K562 (cell line): ENCODE results near the gene GXYLT2. TPM values are rescaled to one million over a fixed set of nuclear protein-coding genes. Genes with fewer than 3 reads are reported as not detected.

Source experiments
- CREM ChIP-seq: IDR thresholded peaks from 2 replicates; pipeline ENCODE4 v1.6.1; 2014; ENCODE audit warnings: antibody characterized with exemption, low read depth
- CSDE1 ChIP-seq, 2 experiments: fragments of 450-650 bp; IDR thresholded peaks; 2 replicates each; pipeline ENCODE4 v1.6.1; 2016; ENCODE audit warnings: mild to moderate bottlenecking in 1 of 2
- E2F1 ChIP-seq: sonication (generic); formaldehyde crosslinking; IDR thresholded peaks from 2 replicates; pipeline ENCODE4 v1.8.1; 2023; ENCODE audit warnings: mild to moderate bottlenecking, missing genetic modification reagents, moderate library complexity
- E2F4 ChIP-seq: sonication (generic); formaldehyde crosslinking; IDR thresholded peaks from 2 replicates; pipeline ENCODE4 v1.8.0; 2022; ENCODE audit warnings: mild to moderate bottlenecking, low read depth, missing genetic modification reagents
- ELF1 ChIP-seq: fragments of 200-800 bp; sonication (Bioruptor generic); IDR thresholded peaks from 2 replicates; pipeline ENCODE4 v1.6.1; 2016; ENCODE audit warnings: missing genetic modification characterization, missing compliant biosample characterization
- ETV6 ChIP-seq, 3 experiments: fragments of 150-350 bp in 1 of 3; sonication (generic) in 1 of 3; formaldehyde crosslinking in 1 of 3; IDR thresholded peaks; 2 replicates each; pipeline versions ENCODE4 v1.6.1 to v1.8.0; 2014 to 2022; ENCODE audit warnings: borderline replicate concordance in 2 of 3, low read depth in 2 of 3, antibody characterized with exemption in 1 of 3, low read length in 1 of 3, mild to moderate bottlenecking in 1 of 3, missing genetic modification reagents in 1 of 3
- HNRNPLL ChIP-seq: fragments of 200-400 bp; formaldehyde crosslinking; IDR thresholded peaks from 2 replicates; pipeline ENCODE4 v1.6.1; 2017; ENCODE audit warnings: low read length, low read depth, mild to moderate bottlenecking; ENCODE audit not compliant: poor library complexity, severe bottlenecking
- KDM5B ChIP-seq: fragments of 200-600 bp; sonication (generic); IDR thresholded peaks from 2 replicates; pipeline ENCODE4 v1.6.1; 2012; ENCODE audit warnings: low read depth, mild to moderate bottlenecking, moderate library complexity, low read length, control low read depth, inconsistent platforms; ENCODE audit not compliant: insufficient replicate concordance
- MXI1 ChIP-seq: IDR thresholded peaks from 2 replicates; pipeline ENCODE4 v1.6.1; 2011; ENCODE audit warnings: low read depth, mild to moderate bottlenecking, improper control_type of control experiment, low read length
- NCOA6 ChIP-seq: fragments of 450-650 bp; IDR thresholded peaks from 2 replicates; pipeline ENCODE4 v1.6.1; 2017; ENCODE audit warnings: mild to moderate bottlenecking
- POLR2B ChIP-seq: fragments of 450-650 bp; IDR thresholded peaks from 2 replicates; pipeline ENCODE4 v1.6.1; 2018; ENCODE audit warnings: low read depth; ENCODE audit not compliant: partially characterized antibody
- RBM22 ChIP-seq: fragments of 200-400 bp; formaldehyde crosslinking; IDR thresholded peaks from 2 replicates; pipeline ENCODE4 v1.6.1; 2018; ENCODE audit warnings: low read length, low read depth; ENCODE audit not compliant: poor library complexity, severe bottlenecking
- TFAP4 ChIP-seq: sonication (generic); formaldehyde crosslinking; IDR thresholded peaks from 2 replicates; pipeline ENCODE4 v1.8.0; 2022; ENCODE audit warnings: missing genetic modification reagents, mild to moderate bottlenecking, moderate library complexity, borderline replicate concordance
- ZNF165 ChIP-seq: fragments of 250-450 bp; sonication (Bioruptor Pico); IDR thresholded peaks from 2 replicates; pipeline ENCODE4 v1.4.0; 2020; ENCODE audit warnings: borderline replicate concordance
- polyA plus RNA-seq, 8 experiments: library from polyadenylated mRNA; depleted of rRNA in 4 of 8; stranded (reverse) in 5 of 8; unstranded in 3 of 8; fragments of >200 nt; fragmentation: Nextera tagmentation in 2 of 8; fragmentation: Illumina TruSeq in 1 of 8; extraction: Ambion mirVana in 2 of 8; extraction: Trizol in 1 of 8; gene quantifications; 2 replicates each; pipeline versions ENCODE4 v1.2.1 to v1.2.3, GENCODE V29; 2011 to 2014; ENCODE audit warnings: inconsistent platforms in 1 of 8, missing spikeins in 1 of 8
- total RNA-seq, 7 experiments: library from RNA; depleted of rRNA in 6 of 7; stranded (reverse); fragments of >200 nt in 6 of 7; fragmentation: Illumina TruSeq in 2 of 7; extraction: Trizol in 2 of 7; gene quantifications; 2 replicates each; pipeline versions ENCODE4 v1.2.1 to v1.2.3, GENCODE V29; 2011 to 2021; ENCODE audit warnings: low replicate concordance in 1 of 7
- TF ChIP-seq, protein P1 (sequence below): sonication (generic); formaldehyde crosslinking; IDR thresholded peaks from 2 replicates; pipeline ENCODE4 v1.8.0; 2022; ENCODE audit warnings: mild to moderate bottlenecking, missing genetic modification reagents
- TF ChIP-seq, protein P2 (sequence below): sonication (generic); formaldehyde crosslinking; IDR thresholded peaks from 2 replicates; pipeline ENCODE4 v1.8.1; 2023; ENCODE audit warnings: mild to moderate bottlenecking, missing genetic modification reagents
- TF ChIP-seq, protein P3 (sequence below): sonication (generic); IDR thresholded peaks from 2 replicates; pipeline ENCODE4 v1.6.1; 2016

The GXYLT2 gene
- total and polyA plus RNA-seq, 9 of the 15 experiments (the other 6 are each of a cell fraction or from before 2014, with no cell fraction given), result 0.71 to 6.0 (median 3.3) TPM

DNA sequence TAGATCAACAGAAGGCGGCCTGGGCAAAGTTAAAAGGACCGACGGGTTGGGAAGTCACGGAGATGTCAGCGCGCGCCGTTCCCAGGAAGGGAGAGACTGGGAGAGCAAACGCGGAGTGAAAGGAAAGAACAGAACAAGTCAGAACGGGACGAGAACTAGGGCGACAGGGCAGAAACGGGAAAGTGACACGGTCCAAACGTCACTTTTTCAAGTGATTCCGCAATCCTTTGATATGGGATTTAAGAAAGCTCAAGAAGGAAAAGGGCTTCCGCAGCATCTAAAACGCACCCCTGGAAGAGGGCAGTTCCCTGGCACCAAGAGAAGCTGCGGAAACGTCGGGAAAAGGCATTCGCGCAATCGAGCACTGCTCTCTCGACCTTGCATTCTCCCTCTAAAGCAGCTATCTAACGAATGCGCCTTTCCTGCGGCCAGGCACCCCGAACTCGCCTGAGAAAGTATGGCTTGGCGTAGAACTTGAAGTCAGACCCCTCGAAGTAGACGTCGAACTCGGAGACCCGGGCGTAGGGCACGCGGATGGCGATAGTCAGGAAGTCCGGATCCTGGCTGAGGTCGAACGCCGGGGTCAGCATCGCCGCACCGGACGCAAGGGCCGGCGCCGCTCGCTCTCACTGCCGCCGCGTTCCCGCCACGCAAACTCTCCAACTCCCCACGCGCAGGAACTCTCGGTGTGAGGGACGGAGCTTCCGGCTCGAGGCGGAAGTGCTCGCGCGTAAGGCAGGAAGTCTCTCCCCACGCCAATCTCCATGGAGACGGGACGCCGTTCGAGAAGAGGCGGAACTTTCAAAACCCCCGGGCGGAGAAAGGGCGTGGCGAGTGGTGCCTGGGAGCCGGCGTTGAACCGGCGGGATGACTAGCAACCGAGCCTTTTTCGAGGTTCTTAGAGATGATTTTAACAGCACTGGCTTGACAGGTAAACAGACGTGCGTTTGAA is 39.8 kb upstream of the GXYLT2 start, which contains the start of gene SHQ1 (continued):
- TF ChIP-seq POLR2B (peak; percentile 18), TFAP4 (CRISPR knock-in tag) (peak; percentile 64; the same call in 1 of the 2 replicates), E2F1 (CRISPR knock-in tag) (peak; percentile 79; the same call in 1 of the 2 replicates), E2F4 (peak; percentile 94; the same call in 1 of the 2 replicates), NCOA6 (peak; percentile 55), ETV6 (IDR thresholded peaks at IDR 0.05; ENCODE audit: borderline replicate concordance in 1 of 2, low read depth in 2 of 2, low read length in 1 of 2) (peak; percentile 70 to 78; a peak in 3 of 4 replicates), ETV6 (CRISPR knock-in tag; IDR thresholded peaks at IDR 0.05; ENCODE audit: borderline replicate concordance) (peak; percentile 37; the same call in 1 of the 2 replicates), HNRNPLL (peak; percentile 80), CREM (peak; percentile 68), ELF1 (tag) (peak; percentile 92), RBM22 (peak; percentile 54), KDM5B (peak; percentile 52), ZNF165 (no peak), MXI1 (peak; percentile 81; the same call in 1 of the 2 replicates), CSDE1 (IDR thresholded peaks at IDR 0.05) (0 out of 4 replicates have a peak, but pooled peaks of 1 of the 2 experiments have one; percentile 48)
- TF ChIP-seq, protein P1, sequence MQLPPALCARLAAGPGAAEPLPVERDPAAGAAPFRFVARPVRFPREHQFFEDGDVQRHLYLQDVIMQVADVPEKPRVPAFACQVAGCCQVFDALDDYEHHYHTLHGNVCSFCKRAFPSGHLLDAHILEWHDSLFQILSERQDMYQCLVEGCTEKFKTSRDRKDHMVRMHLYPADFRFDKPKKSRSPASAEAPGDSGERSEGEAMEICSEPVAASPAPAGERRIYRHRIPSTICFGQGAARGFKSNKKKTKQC (CRISPR knock-in tag), result peak; percentile 90
- TF ChIP-seq, protein P2, sequence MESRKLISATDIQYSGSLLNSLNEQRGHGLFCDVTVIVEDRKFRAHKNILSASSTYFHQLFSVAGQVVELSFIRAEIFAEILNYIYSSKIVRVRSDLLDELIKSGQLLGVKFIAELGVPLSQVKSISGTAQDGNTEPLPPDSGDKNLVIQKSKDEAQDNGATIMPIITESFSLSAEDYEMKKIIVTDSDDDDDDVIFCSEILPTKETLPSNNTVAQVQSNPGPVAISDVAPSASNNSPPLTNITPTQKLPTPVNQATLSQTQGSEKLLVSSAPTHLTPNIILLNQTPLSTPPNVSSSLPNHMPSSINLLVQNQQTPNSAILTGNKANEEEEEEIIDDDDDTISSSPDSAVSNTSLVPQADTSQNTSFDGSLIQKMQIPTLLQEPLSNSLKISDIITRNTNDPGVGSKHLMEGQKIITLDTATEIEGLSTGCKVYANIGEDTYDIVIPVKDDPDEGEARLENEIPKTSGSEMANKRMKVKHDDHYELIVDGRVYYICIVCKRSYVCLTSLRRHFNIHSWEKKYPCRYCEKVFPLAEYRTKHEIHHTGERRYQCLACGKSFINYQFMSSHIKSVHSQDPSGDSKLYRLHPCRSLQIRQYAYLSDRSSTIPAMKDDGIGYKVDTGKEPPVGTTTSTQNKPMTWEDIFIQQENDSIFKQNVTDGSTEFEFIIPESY, result 0 out of 2 replicates have a peak, but pooled peaks have one; percentile 10
- TF ChIP-seq, protein P3, sequence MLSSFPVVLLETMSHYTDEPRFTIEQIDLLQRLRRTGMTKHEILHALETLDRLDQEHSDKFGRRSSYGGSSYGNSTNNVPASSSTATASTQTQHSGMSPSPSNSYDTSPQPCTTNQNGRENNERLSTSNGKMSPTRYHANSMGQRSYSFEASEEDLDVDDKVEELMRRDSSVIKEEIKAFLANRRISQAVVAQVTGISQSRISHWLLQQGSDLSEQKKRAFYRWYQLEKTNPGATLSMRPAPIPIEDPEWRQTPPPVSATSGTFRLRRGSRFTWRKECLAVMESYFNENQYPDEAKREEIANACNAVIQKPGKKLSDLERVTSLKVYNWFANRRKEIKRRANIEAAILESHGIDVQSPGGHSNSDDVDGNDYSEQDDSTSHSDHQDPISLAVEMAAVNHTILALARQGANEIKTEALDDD, result peak; percentile 61; the same call in 1 of the 2 replicates
